K562 (cell line): ENCODE results near the gene BPIFB6. TPM values are rescaled to one million over a fixed set of nuclear protein-coding genes. Genes with fewer than 3 reads are reported as not detected.
A peak's percentile ranks its signal among the peaks of the same experiment; 100 is the strongest.

Experiments
- ATAC-seq: fragments of 200-7000 bp; cut with Tn5 transposase; 3 replicates; pipeline ENCODE4 v1.9.1; 2020; ENCODE audit warnings: moderate library complexity
- BruUV-seq: library from RNA; stranded (reverse); fragments of 400-500 nt; replicated peaks from 2 replicates; lab custom pipeline; 2021; lab: Mats Ljungman, UMichigan
- CTCF ChIA-PET: fragments of 300-600 bp; formaldehyde crosslinking; extraction: SDS; loops from one replicate; lab custom pipeline; 2021; ENCODE audit warnings: low intra/inter-chr PET ratio; lab: Yijun Ruan, JAX
- POLR2A ChIA-PET: fragments of 300-600, 350-650 bp; sonication (Branson Sonifier 250); formaldehyde crosslinking; extraction: SDS; loops from one replicate; lab custom pipeline; 2021; ENCODE audit warnings: antibody characterized with exemption, inconsistent platforms; lab: Yijun Ruan, JAX
- DNase-seq, 4 experiments: peaks; one replicate each; pipeline versions ENCODE4 v3.0.0 to v3.0.0-alpha.2; 2011 to 2018; ENCODE audit warnings: low spot score in 3 of 4, mixed read lengths in 3 of 4; ENCODE audit errors: extremely low read depth in 1 of 4
- FAIRE-seq: peaks from 2 replicates; lab custom pipeline; 2011; peaks lifted over from hg19 to GRCh38; lab: Jason Lieb, UNC
- H2AFZ ChIP-seq: 2 replicates; pipeline ENCODE4 v1.6.0; 2011; ENCODE audit warnings: low read depth, low read length, control low read depth, inconsistent platforms
- H3K27ac ChIP-seq: fragments of 200-600 bp; 3 replicates; pipeline ENCODE4 v1.8.0; 2011; ENCODE audit warnings: low read depth, mild to moderate bottlenecking, control low read depth, inconsistent platforms, low read length, moderate library complexity, mixed read lengths; ENCODE audit errors: extremely low read depth
- H3K27me3 ChIP-seq, 2 experiments: fragments of 300-600 bp in 1 of 2; 2 replicates in 1 of 2; 3 replicates in 1 of 2; pipeline versions ENCODE4 v1.6.0 to v1.8.0; 2011; ENCODE audit warnings: inconsistent platforms in 2 of 2, low read length in 2 of 2, mild to moderate bottlenecking in 1 of 2, mixed read lengths in 1 of 2, moderate library complexity in 1 of 2; ENCODE audit not compliant: control insufficient read depth in 2 of 2, insufficient read depth in 2 of 2
- H3K36me3 ChIP-seq: fragments of 300-600 bp; 3 replicates; pipeline ENCODE4 v1.8.0; 2011; ENCODE audit warnings: mild to moderate bottlenecking, low read length, inconsistent platforms; ENCODE audit not compliant: control insufficient read depth, insufficient read depth
- H3K4me1 ChIP-seq, 2 experiments: fragments of 200-600 bp in 1 of 2; replicated peaks in 1 of 2; 2 replicates in 1 of 2; 3 replicates in 1 of 2; pipeline versions ENCODE4 v1.5.1 to v1.8.0; 2011; ENCODE audit warnings: inconsistent platforms in 2 of 2, low read length in 2 of 2, mild to moderate bottlenecking in 1 of 2, mixed read lengths in 1 of 2, moderate library complexity in 1 of 2; ENCODE audit not compliant: control insufficient read depth in 2 of 2, insufficient read depth in 2 of 2
- H3K4me2 ChIP-seq: 2 replicates; pipeline ENCODE4 v1.6.1; 2011; ENCODE audit warnings: low read length, control low read depth, inconsistent platforms, mixed read lengths; ENCODE audit not compliant: insufficient read depth
- H3K4me3 ChIP-seq: fragments of 200-600 bp; sonication (generic), shearing (Covaris generic); 2 replicates; pipeline ENCODE4 v1.5.1; 2016; ENCODE audit warnings: control low read depth, inconsistent platforms
- H3K79me2 ChIP-seq: fragments of 200-600 bp; 3 replicates; pipeline ENCODE4 v1.8.0; 2011; ENCODE audit warnings: low read length, inconsistent platforms; ENCODE audit not compliant: control insufficient read depth, insufficient read depth
- H3K9ac ChIP-seq, 2 experiments: 2 replicates each; pipeline versions ENCODE4 v1.6.0 to v1.6.1; 2011; ENCODE audit warnings: low read depth in 2 of 2, low read length in 2 of 2, control low read depth in 1 of 2, inconsistent platforms in 1 of 2, mild to moderate bottlenecking in 1 of 2, mixed read lengths in 1 of 2; ENCODE audit not compliant: insufficient read depth in 1 of 2
- H3K9me1 ChIP-seq: one replicate; pipeline ENCODE4 v1.6.0; 2011; ENCODE audit warnings: inconsistent platforms, mild to moderate bottlenecking, low read length, moderate library complexity; ENCODE audit not compliant: control insufficient read depth, insufficient read depth
- H3K9me3 ChIP-seq: replicated peaks from 2 replicates; pipeline ENCODE4 v1.5.1; 2011; ENCODE audit warnings: low read depth, low read length, inconsistent platforms; ENCODE audit not compliant: control insufficient read depth, insufficient read depth
- H4K20me1 ChIP-seq: replicated peaks from 2 replicates; pipeline ENCODE4 v1.6.1; 2011; ENCODE audit warnings: low read length, inconsistent platforms, mixed read lengths; ENCODE audit not compliant: control insufficient read depth, insufficient read depth
- E2F5 ChIP-seq: sonication (generic); formaldehyde crosslinking; IDR thresholded peaks from 2 replicates; pipeline ENCODE4 v1.8.0; 2022; ENCODE audit warnings: mild to moderate bottlenecking, missing genetic modification reagents
- ETS1 ChIP-seq: conservative IDR thresholded peaks from 2 replicates; pipeline ENCODE4 v1.6.1; 2011; ENCODE audit warnings: low read depth, mild to moderate bottlenecking, low read length; ENCODE audit not compliant: control insufficient read depth
- EZH2 ChIP-seq: IDR thresholded peaks from 2 replicates; pipeline ENCODE4 v1.6.1; 2012; ENCODE audit warnings: low read depth, mild to moderate bottlenecking, inconsistent platforms, low read length, borderline replicate concordance
- GABPB1 ChIP-seq: sonication (generic); formaldehyde crosslinking; IDR thresholded peaks from 2 replicates; pipeline ENCODE4 v1.8.0; 2022; ENCODE audit warnings: mild to moderate bottlenecking, missing genetic modification reagents
- GATA2 ChIP-seq: sonication (generic); formaldehyde crosslinking; IDR thresholded peaks from 2 replicates; pipeline ENCODE4 v1.4.0; 2020; ENCODE audit warnings: mild to moderate bottlenecking, missing genetic modification reagents
- GATAD2B ChIP-seq: fragments of 450-650 bp; IDR thresholded peaks from 2 replicates; pipeline ENCODE4 v1.6.1; 2017; ENCODE audit warnings: mild to moderate bottlenecking, borderline replicate concordance
- MCM3 ChIP-seq: fragments of 450-650 bp; IDR thresholded peaks from 2 replicates; pipeline ENCODE4 v1.6.1; 2016
- MEF2D ChIP-seq: conservative IDR thresholded peaks from 2 replicates; pipeline ENCODE4 v1.6.1; 2016; ENCODE audit warnings: low read depth, missing genetic modification characterization, missing compliant biosample characterization
- NR2F6 ChIP-seq: fragments of 450-650 bp; formaldehyde crosslinking; IDR thresholded peaks from 2 replicates; pipeline ENCODE4 v1.4.0; 2020; ENCODE audit warnings: mild to moderate bottlenecking
- NR3C1 ChIP-seq: sonication (generic); formaldehyde crosslinking; IDR thresholded peaks from 2 replicates; pipeline ENCODE4 v1.8.1; 2022; ENCODE audit warnings: missing genetic modification reagents
- PURB ChIP-seq: sonication (generic); formaldehyde crosslinking; IDR thresholded peaks from 2 replicates; pipeline ENCODE4 v1.9.0; 2021; ENCODE audit warnings: low read depth, mild to moderate bottlenecking, missing genetic modification reagents
- RAD51 ChIP-seq: fragments of 450-650 bp; IDR thresholded peaks from 2 replicates; pipeline ENCODE4 v1.7.1; 2016; ENCODE audit warnings: low read depth, mild to moderate bottlenecking, borderline replicate concordance
- SMARCB1 ChIP-seq: IDR thresholded peaks from 2 replicates; pipeline ENCODE4 v1.6.1; 2011; ENCODE audit warnings: improper control_type of control experiment, low read depth; ENCODE audit not compliant: insufficient read length
- SMARCC2 ChIP-seq: fragments of 450-650 bp; IDR thresholded peaks from 2 replicates; pipeline ENCODE4 v1.6.1; 2017; ENCODE audit warnings: antibody characterized with exemption, moderate library complexity, mild to moderate bottlenecking, low read depth
- ZNF764 ChIP-seq: fragments of 250-450 bp; sonication (Bioruptor Pico); IDR thresholded peaks from 2 replicates; pipeline ENCODE4 v1.4.0; 2020; ENCODE audit warnings: low read depth, mild to moderate bottlenecking, moderate library complexity
- WGBS: fragments of 100-300 bp; shearing (Covaris generic); methylation state at CpG from one replicate; pipeline ENCODE4 v1.1.6; 2016; ENCODE audit warnings: low coverage, mixed read lengths; ENCODE audit not compliant: insufficient coverage; ENCODE audit errors: missing lambda C conversion rate; 5-methylcytosine and 5-hydroxymethylcytosine counted together
- in situ Hi-C: fragments of 300-500 bp; cut with MboI; formaldehyde crosslinking; loops from 4 replicates; pipeline ENCODE4 v1.15.0; 2018; ENCODE audit warnings: inconsistent platforms, mixed read lengths
- intact Hi-C: fragments of 100-400 bp; cut with micrococcal nuclease; formaldehyde crosslinking; loops from 2 replicates; pipeline ENCODE4 v1.14.2; 2022
- polyA plus RNA-seq, 8 experiments: library from polyadenylated mRNA; depleted of rRNA in 4 of 8; stranded (reverse) in 5 of 8; unstranded in 3 of 8; fragments of >200 nt; fragmentation: Nextera tagmentation in 2 of 8; fragmentation: Illumina TruSeq in 1 of 8; extraction: Ambion mirVana in 2 of 8; extraction: Trizol in 1 of 8; gene quantifications; 2 replicates each; pipeline versions ENCODE4 v1.2.1 to v1.2.3, GENCODE V29; 2011 to 2014; ENCODE audit warnings: inconsistent platforms in 1 of 8, missing spikeins in 1 of 8
- total RNA-seq, 7 experiments: library from RNA; depleted of rRNA in 6 of 7; stranded (reverse); fragments of >200 nt in 6 of 7; fragmentation: Illumina TruSeq in 2 of 7; extraction: Trizol in 2 of 7; gene quantifications; 2 replicates each; pipeline versions ENCODE4 v1.2.1 to v1.2.3, GENCODE V29; 2011 to 2021; ENCODE audit warnings: low replicate concordance in 1 of 7

The BPIFB6 gene
- total and polyA plus RNA-seq, 9 of the 15 experiments (the other 6 are each of a cell fraction or from before 2014, with no cell fraction given): not detected

- in situ Hi-C loops: no loop called here
- no peak overlapping the region for H3K4me3 ChIP-seq
- no peak for FAIRE-seq
- 14% methylated on average over 6 of the region's 6 CpGs for WGBS
- POLR2A ChIA-PET: interaction anchor here (0.5 to 0.8 kb wide), 3 partner anchors 10 to 19 kb away, joined by 3 to 5 read pairs (median 3); partner anchors contain the start of gene SUN5
- H3K79me2 ChIP-seq: no peaks in the 10 kb centered on the region
- no peak overlapping the region for H3K4me2 ChIP-seq
- no peak overlapping the region for H3K27ac ChIP-seq
- CTCF ChIA-PET: no interaction called here
- H3K9me1 ChIP-seq: no peaks in the 10 kb centered on the region
- no peak for TF ChIP-seq SMARCB1
- no peak for TF ChIP-seq PURB
- no peak for TF ChIP-seq NR3C1 (CRISPR knock-in tag)
- TF ChIP-seq MEF2D (tag): no peak
- no peak for TF ChIP-seq MCM3
- H2AFZ ChIP-seq: no peak overlapping the region
- H3K4me1 ChIP-seq: no peaks in the 10 kb centered on the region; a peak in 1 of 5 replicates
- no peak overlapping the region for H3K9ac ChIP-seq
- no peaks in the 10 kb centered on the region for H3K9me3 ChIP-seq
- no peak for DNase-seq
- no TSS peak for BruUV-seq
- peaks cover 9 to 42% of the 10 kb centered on the region in 2 experiments; a peak in 4 of 5 replicates for H3K27me3 ChIP-seq
- 0 out of 2 replicates have a peak, but pooled peaks cover 11% of the 10 kb centered on the region for H4K20me1 ChIP-seq
- intact Hi-C loops: no loop called here
- ATAC-seq: peak; percentile 32; the same call in 1 of the 3 replicates
- no peaks in the 10 kb centered on the region for H3K36me3 ChIP-seq
Measured at GRCh38 chr20:32985596-32985995, 45.9 kb upstream of the BPIFB6 start.

GRCh38 chr20:32986331-32986966 is 45.0 kb upstream of the BPIFB6 start:
- intact Hi-C loops (no loop called here), in situ Hi-C loops (no loop called here)
- H3K9ac ChIP-seq: no peak overlapping the region; a peak in 1 of 4 replicates
- peaks cover 4 to 36% of the 10 kb centered on the region in 2 experiments; a peak in 4 of 5 replicates for H3K27me3 ChIP-seq
- H3K79me2 ChIP-seq: no peaks in the 10 kb centered on the region
- POLR2A ChIA-PET: interaction anchor here (0.6 kb wide), 1 partner anchor 189 kb away, joined by 3 read pairs; no protein-coding TSS in a partner anchor
- DNase-seq: no peak
- no peaks in the 10 kb centered on the region for H3K9me3 ChIP-seq
- H3K4me1 ChIP-seq: no peaks in the 10 kb centered on the region; a peak in 1 of 5 replicates
- H2AFZ ChIP-seq: no peak overlapping the region
- CTCF ChIA-PET: no interaction called here
- ATAC-seq: 0 out of 3 replicates have a peak, but pooled peaks have one; percentile 30
- 4% methylated on average over 16 of the region's 18 CpGs for WGBS
- H3K27ac ChIP-seq: no peak overlapping the region
- no TSS peak for BruUV-seq
- no peaks in the 10 kb centered on the region for H3K9me1 ChIP-seq
- H4K20me1 ChIP-seq: 0 out of 2 replicates have a peak, but pooled peaks cover 11% of the 10 kb centered on the region
- H3K36me3 ChIP-seq: no peaks in the 10 kb centered on the region
- no peak overlapping the region for H3K4me2 ChIP-seq
- no peak overlapping the region for H3K4me3 ChIP-seq
- no peak for FAIRE-seq
- TF ChIP-seq EZH2: no peak
- TF ChIP-seq NR2F6 (CRISPR knock-in tag): no peak
- TF ChIP-seq ETS1: no peak
- no peak for TF ChIP-seq E2F5 (CRISPR knock-in tag)
- TF ChIP-seq GATAD2B: no peak
- TF ChIP-seq RAD51: no peak
- TF ChIP-seq GABPB1 (CRISPR knock-in tag): no peak
- no peak for TF ChIP-seq GATA2
- no peak for TF ChIP-seq SMARCC2
- TF ChIP-seq ZNF764 (CRISPR knock-in tag): no peak
